IMR-90 (cell line): Measurements from ENCODE around the gene PTPRH. TPM values are rescaled to one million over a fixed set of nuclear protein-coding genes. Genes with fewer than 3 reads are reported as not detected.

Source experiments
- ATAC-seq: fragments of 200-7000 bp; cut with Tn5 transposase; 2 replicates; pipeline ENCODE4 v1.9.1; 2020; ENCODE audit warnings: low read depth, mild to moderate bottlenecking, moderate library complexity
- BruUV-seq: library from RNA; stranded (reverse); fragments of 400-500 nt; replicated peaks from 2 replicates; lab custom pipeline; 2021; lab: Mats Ljungman, UMichigan
- CTCF ChIA-PET: fragments of 300-600 bp; formaldehyde crosslinking; extraction: SDS; loops from one replicate; lab custom pipeline; 2021; ENCODE audit warnings: antibody characterized with exemption; lab: Yijun Ruan, JAX
- POLR2A ChIA-PET: fragments of 300-600 bp; sonication (Branson Sonifier 250); formaldehyde crosslinking; loops from one replicate; lab custom pipeline; 2022; ENCODE audit warnings: antibody characterized with exemption; ENCODE audit not compliant: unreplicated experiment; lab: Charles Lee
- DNase-seq: peaks from one replicate; pipeline ENCODE4 v3.0.0; 2013
- H2AFZ ChIP-seq: replicated peaks from 2 replicates; pipeline ENCODE3; 2013; ENCODE audit warnings: low read length, mild to moderate bottlenecking; ENCODE audit not compliant: poor library complexity
- H2AK5ac ChIP-seq: 2 replicates; pipeline ENCODE4 v1.6.1; 2013; ENCODE audit warnings: low read depth, low read length, inconsistent platforms
- H2AK9ac ChIP-seq: replicated peaks from 2 replicates; pipeline ENCODE3; 2013; ENCODE audit warnings: mild to moderate bottlenecking, low read depth, low read length, moderate library complexity; ENCODE audit not compliant: poor library complexity
- H2BK120ac ChIP-seq: 2 replicates; pipeline ENCODE4 v1.6.1; 2013; ENCODE audit warnings: low read depth, low read length, inconsistent platforms
- H2BK15ac ChIP-seq: 3 replicates; pipeline ENCODE4 v1.6.1; 2013; ENCODE audit warnings: low read depth, low read length, inconsistent platforms
- H2BK20ac ChIP-seq: 2 replicates; pipeline ENCODE4 v1.6.1; 2013; ENCODE audit warnings: low read depth, mild to moderate bottlenecking, inconsistent platforms, low read length, moderate library complexity
- H2BK5ac ChIP-seq: 2 replicates; pipeline ENCODE4 v1.6.1; 2013; ENCODE audit warnings: mild to moderate bottlenecking, low read depth, low read length, inconsistent platforms; ENCODE audit not compliant: poor library complexity, severe bottlenecking
- H3K14ac ChIP-seq: replicated peaks from 2 replicates; pipeline ENCODE4 v1.6.1; 2013; ENCODE audit warnings: low read depth, low read length, inconsistent platforms
- H3K18ac ChIP-seq: 2 replicates; pipeline ENCODE4 v1.6.1; 2013; ENCODE audit warnings: low read depth, low read length, control low read depth
- H3K23ac ChIP-seq: 2 replicates; pipeline ENCODE4 v1.6.1; 2013; ENCODE audit warnings: low read depth, low read length, inconsistent platforms
- H3K27ac ChIP-seq: 2 replicates; pipeline ENCODE4 v1.5.1; 2013; ENCODE audit warnings: mild to moderate bottlenecking, control low read depth, low read length; ENCODE audit not compliant: insufficient read depth
- H3K27me3 ChIP-seq: 2 replicates; pipeline ENCODE4 v1.6.1; 2013; ENCODE audit warnings: low read length; ENCODE audit not compliant: control insufficient read depth, insufficient read depth
- H3K36me3 ChIP-seq: 2 replicates; pipeline ENCODE4 v1.6.1; 2013; ENCODE audit warnings: low read length, mixed read lengths; ENCODE audit not compliant: control insufficient read depth, insufficient read depth
- H3K4ac ChIP-seq: 2 replicates; pipeline ENCODE4 v1.6.1; 2013; ENCODE audit warnings: low read depth, low read length, inconsistent platforms
- H3K4me1 ChIP-seq: 2 replicates; pipeline ENCODE4 v1.6.1; 2013; ENCODE audit warnings: low read length, mixed read lengths; ENCODE audit not compliant: control insufficient read depth, insufficient read depth
- H3K4me2 ChIP-seq: 2 replicates; pipeline ENCODE4 v1.6.1; 2013; ENCODE audit warnings: low read depth, mild to moderate bottlenecking, control low read depth, low read length, moderate library complexity
- H3K4me3 ChIP-seq: 2 replicates; pipeline ENCODE4 v1.5.1; 2013; ENCODE audit warnings: low read depth, mild to moderate bottlenecking, control low read depth, low read length, moderate library complexity; ENCODE audit not compliant: insufficient read depth
- H3K56ac ChIP-seq: 2 replicates; pipeline ENCODE4 v1.6.1; 2013; ENCODE audit warnings: low read length, inconsistent platforms; ENCODE audit not compliant: insufficient read depth; ENCODE audit errors: extremely low read depth
- H3K79me1 ChIP-seq, 2 experiments: 2 replicates each; pipeline ENCODE4 v1.6.1; 2013; ENCODE audit warnings: low read length in 2 of 2, inconsistent platforms in 1 of 2, low read depth in 1 of 2
- H3K9ac ChIP-seq: 2 replicates; pipeline ENCODE4 v1.6.1; 2013; ENCODE audit warnings: low read depth, low read length, control low read depth
- H3K9me1 ChIP-seq: 2 replicates; pipeline ENCODE4 v1.6.1; 2013; ENCODE audit warnings: low read length, inconsistent platforms; ENCODE audit not compliant: insufficient read depth
- H3K9me3 ChIP-seq: 2 replicates; pipeline ENCODE4 v1.6.1; 2013; ENCODE audit warnings: low read length; ENCODE audit not compliant: control insufficient read depth, insufficient read depth
- H4K20me1 ChIP-seq: 2 replicates; pipeline ENCODE4 v1.6.1; 2013; ENCODE audit warnings: low read length, inconsistent platforms; ENCODE audit not compliant: insufficient read depth
- H4K5ac ChIP-seq: 2 replicates; pipeline ENCODE4 v1.6.1; 2013; ENCODE audit warnings: mild to moderate bottlenecking, low read depth, low read length, control low read depth
- H4K8ac ChIP-seq, 2 experiments: 2 replicates each; pipeline ENCODE4 v1.6.1; 2013; ENCODE audit warnings: low read depth in 2 of 2, low read length in 2 of 2, control low read depth in 1 of 2, inconsistent platforms in 1 of 2
- H4K91ac ChIP-seq: 2 replicates; pipeline ENCODE4 v1.6.1; 2013; ENCODE audit warnings: low read depth, low read length, inconsistent platforms; ENCODE audit not compliant: insufficient read depth
- CEBPB ChIP-seq: IDR thresholded peaks from 2 replicates; pipeline ENCODE4 v1.6.1; 2012; ENCODE audit warnings: low read depth, low read length, improper control_type of control experiment
- RAD21 ChIP-seq: IDR thresholded peaks from 2 replicates; pipeline ENCODE4 v1.6.1; 2012; ENCODE audit warnings: low read length, improper control_type of control experiment
- WGBS, 2 experiments: methylation state at CpG; one replicate each; pipeline versions ENCODE4 v1.1.5 to v1.1.7; 2013; ENCODE audit warnings: missing lambda C conversion rate in 2 of 2; ENCODE audit not compliant: insufficient read length in 1 of 2; ENCODE audit errors: extremely low coverage in 2 of 2; 5-methylcytosine and 5-hydroxymethylcytosine counted together
- dilution Hi-C: fragments of 300-500 bp; cut with HindIII; formaldehyde crosslinking; loops from one replicate; pipeline ENCODE4 v1.14.3; 2018; ENCODE audit warnings: low sequenced_read_pairs; ENCODE audit not compliant: unreplicated experiment
- in situ Hi-C: fragments of 300-500 bp; cut with MboI; formaldehyde crosslinking; loops from 3 replicates; pipeline ENCODE4 v1.14.3; 2019; ENCODE audit warnings: low sequenced_read_pairs, inconsistent platforms, mixed read lengths
- intact Hi-C: fragments of 100-400 bp; cut with micrococcal nuclease; formaldehyde crosslinking; loops from 2 replicates; pipeline ENCODE4 v1.10.0; 2022
- polyA plus RNA-seq, 3 experiments: library from polyadenylated mRNA; depleted of rRNA; stranded (reverse); fragments of >200 nt; gene quantifications; 2 replicates each; pipeline ENCODE4 v1.2.3, GENCODE V29; 2012; ENCODE audit warnings: low replicate concordance in 1 of 3
- total RNA-seq: library from RNA; depleted of rRNA; stranded (reverse); fragments of >200 nt; gene quantifications from 2 replicates; pipeline ENCODE4 v1.2.3, GENCODE V29; 2012

PTPRH gene
- total and polyA plus RNA-seq, 2 of the 4 experiments (the other 2 are of a cell fraction): 1.3 to 3.4 TPM

- Histone ChIP-seq H2AK5ac (no peak within 1 kb of the TSS), H3K79me1 (peaks cover 3 to 8% of the 10 kb centered on the region in 2 experiments; a peak in 2 of 4 replicates), H3K4me3 (no peak within 1 kb of the TSS), H3K9me3 (no peaks in the 10 kb centered on the region), H3K4ac (no peak within 1 kb of the TSS), H4K8ac (no peak within 1 kb of the TSS), H2BK120ac (no peak within 1 kb of the TSS), H3K27me3 (no peaks in the 10 kb centered on the region), H3K4me2 (no peak within 1 kb of the TSS), H3K27ac (no peak within 1 kb of the TSS), H4K5ac (no peak within 1 kb of the TSS), H3K4me1 (no peaks in the 10 kb centered on the region), H2BK5ac (no peak within 1 kb of the TSS), H3K9ac (no peak within 1 kb of the TSS), H2AK9ac (peak within 1 kb of the TSS; percentile 16), H3K23ac (no peak within 1 kb of the TSS), H2AFZ (no peak within 1 kb of the TSS), H3K18ac (no peak within 1 kb of the TSS), H3K56ac (no peak within 1 kb of the TSS), H3K36me3 (peaks cover 51% of the 10 kb centered on the region), H3K9me1 (0 out of 2 replicates have a peak, but pooled peaks cover 6% of the 10 kb centered on the region), H2BK15ac (no peak within 1 kb of the TSS), H3K14ac (no peak within 1 kb of the TSS), H4K20me1 (peaks cover 15% of the 10 kb centered on the region), H4K91ac (no peak within 1 kb of the TSS), H2BK20ac (no peak within 1 kb of the TSS)
- intact Hi-C loops: no loop called here
- no peak for TF ChIP-seq RAD21
- TF ChIP-seq CEBPB: no peak
- CTCF ChIA-PET: no interaction called here
- ATAC-seq: no peak
- dilution Hi-C loops: no loop called here
- DNase-seq: no peak
- in situ Hi-C loops: no loop called here
- POLR2A ChIA-PET: no interaction called here
- no TSS peak for BruUV-seq
- no CpG with 5 or more reads among the region's 12 CpGs for WGBS, 2 experiments
Observed at GRCh38 chr19:55228403-55229031, 19.2 kb upstream of the PTPRH start, which contains the start of gene TMEM86B. TSS of gene TMEM86B (minus strand) at chr19:55228763. CDS start at chr19:55228741, 22 bp downstream.
